ENCODE data around the gene SLX4IP.

- no peak for TF ChIP-seq POLR2A (IDR thresholded peaks at IDR 0.05; ENCODE audit: extremely low read depth, insufficient read length)
- TF ChIP-seq, protein P1, sequence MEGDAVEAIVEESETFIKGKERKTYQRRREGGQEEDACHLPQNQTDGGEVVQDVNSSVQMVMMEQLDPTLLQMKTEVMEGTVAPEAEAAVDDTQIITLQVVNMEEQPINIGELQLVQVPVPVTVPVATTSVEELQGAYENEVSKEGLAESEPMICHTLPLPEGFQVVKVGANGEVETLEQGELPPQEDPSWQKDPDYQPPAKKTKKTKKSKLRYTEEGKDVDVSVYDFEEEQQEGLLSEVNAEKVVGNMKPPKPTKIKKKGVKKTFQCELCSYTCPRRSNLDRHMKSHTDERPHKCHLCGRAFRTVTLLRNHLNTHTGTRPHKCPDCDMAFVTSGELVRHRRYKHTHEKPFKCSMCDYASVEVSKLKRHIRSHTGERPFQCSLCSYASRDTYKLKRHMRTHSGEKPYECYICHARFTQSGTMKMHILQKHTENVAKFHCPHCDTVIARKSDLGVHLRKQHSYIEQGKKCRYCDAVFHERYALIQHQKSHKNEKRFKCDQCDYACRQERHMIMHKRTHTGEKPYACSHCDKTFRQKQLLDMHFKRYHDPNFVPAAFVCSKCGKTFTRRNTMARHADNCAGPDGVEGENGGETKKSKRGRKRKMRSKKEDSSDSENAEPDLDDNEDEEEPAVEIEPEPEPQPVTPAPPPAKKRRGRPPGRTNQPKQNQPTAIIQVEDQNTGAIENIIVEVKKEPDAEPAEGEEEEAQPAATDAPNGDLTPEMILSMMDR (IDR thresholded peaks at IDR 0.05; ENCODE audit: low read depth, low read length): no peak
- no peak for TF ChIP-seq MYC (IDR thresholded peaks at IDR 0.05; ENCODE audit: low read depth, low read length)
Measured at GRCh38 chr20:10527781-10528180, 92.7 kb downstream of the SLX4IP start.
